BLaER1 (cell line): ENCODE measurements around the gene OSBPL2.

Experiments used
- H3K27ac ChIP-seq: shearing (Covaris generic); formaldehyde crosslinking; 2 replicates; pipeline ENCODE4 v1.8.1; 2022
- H3K27me3 ChIP-seq: shearing (Covaris generic); formaldehyde crosslinking; 2 replicates; pipeline ENCODE4 v1.8.1; 2022
- H3K36me3 ChIP-seq: shearing (Covaris generic); formaldehyde crosslinking; 2 replicates; pipeline ENCODE4 v1.8.1; 2022
- H3K4me1 ChIP-seq: shearing (Covaris generic); formaldehyde crosslinking; 2 replicates; pipeline ENCODE4 v1.8.1; 2022
- H3K4me2 ChIP-seq: shearing (Covaris generic); formaldehyde crosslinking; 2 replicates; pipeline ENCODE4 v1.8.1; 2022
- H3K4me3 ChIP-seq: shearing (Covaris generic); formaldehyde crosslinking; 2 replicates; pipeline ENCODE4 v1.8.1; 2022
- H3K9ac ChIP-seq: shearing (Covaris generic); formaldehyde crosslinking; 2 replicates; pipeline ENCODE4 v1.8.1; 2022
- H3K9me3 ChIP-seq: shearing (Covaris generic); formaldehyde crosslinking; 2 replicates; pipeline ENCODE4 v1.8.1; 2022
- H4K20me1 ChIP-seq: shearing (Covaris generic); formaldehyde crosslinking; 2 replicates; pipeline ENCODE4 v1.8.1; 2022
- Cebpa-rat ChIP-seq: shearing (Covaris generic); IDR thresholded peaks from 2 replicates; pipeline ENCODE4 v1.8.1; 2022

The OSBPL2 gene

DNA sequence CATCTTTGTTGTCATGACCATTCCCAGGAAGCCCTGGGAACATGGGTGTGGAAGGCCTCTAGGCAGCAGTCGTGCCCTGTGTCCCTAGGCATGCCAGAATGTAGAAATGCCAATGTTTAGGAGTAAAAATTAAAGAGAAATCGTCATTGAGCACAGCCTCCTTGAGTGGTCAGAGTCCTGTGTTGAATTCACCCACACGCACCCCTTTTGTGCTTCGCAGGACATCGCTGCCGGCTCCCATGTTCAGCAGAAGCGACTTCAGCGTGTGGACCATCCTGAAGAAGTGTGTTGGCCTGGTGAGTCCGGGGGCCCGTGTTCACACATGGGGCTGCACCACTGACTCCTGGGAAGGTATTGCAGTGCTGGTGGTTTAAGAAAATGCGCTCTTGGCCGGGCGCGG, 25.1 kb downstream of the OSBPL2 start:
- H3K4me3 ChIP-seq, result no peak overlapping the region
- H3K27me3 ChIP-seq, result no peaks in the 10 kb centered on the region
- no peak overlapping the region for H3K27ac ChIP-seq
- TF ChIP-seq Cebpa-rat, result no peak
- no peaks in the 10 kb centered on the region for H3K4me1 ChIP-seq
- H3K36me3 ChIP-seq, result peaks cover 95% of the 10 kb centered on the region
- H4K20me1 ChIP-seq, result peaks cover 41% of the 10 kb centered on the region
- H3K9ac ChIP-seq, result no peak overlapping the region
- H3K9me3 ChIP-seq, result peaks cover 21% of the 10 kb centered on the region
- H3K4me2 ChIP-seq, result no peak overlapping the region

GRCh38 chr20:62265365-62265764, 27.0 kb downstream of the OSBPL2 start:
- peaks cover 93% of the 10 kb centered on the region for H3K36me3 ChIP-seq
- H3K4me2 ChIP-seq, result no peak overlapping the region
- peaks cover 21% of the 10 kb centered on the region for H3K9me3 ChIP-seq
- H3K9ac ChIP-seq, result no peak overlapping the region
- H3K27me3 ChIP-seq, result no peaks in the 10 kb centered on the region
- H3K4me1 ChIP-seq, result no peaks in the 10 kb centered on the region
- H4K20me1 ChIP-seq, result peaks cover 34% of the 10 kb centered on the region
- TF ChIP-seq Cebpa-rat, result no peak
- no peak overlapping the region for H3K27ac ChIP-seq
- no peak overlapping the region for H3K4me3 ChIP-seq

GRCh38 chr20:62266340-62266739, 28.0 kb downstream of the OSBPL2 start:
- Histone ChIP-seq H3K4me1 (no peaks in the 10 kb centered on the region), H4K20me1 (peaks cover 24% of the 10 kb centered on the region), H3K36me3 (peaks cover 85% of the 10 kb centered on the region), H3K4me3 (no peak overlapping the region), H3K27me3 (no peaks in the 10 kb centered on the region), H3K9me3 (peaks cover 21% of the 10 kb centered on the region), H3K4me2 (no peak overlapping the region), H3K9ac (no peak overlapping the region), H3K27ac (no peak overlapping the region)
- TF ChIP-seq Cebpa-rat, result no peak

DNA sequence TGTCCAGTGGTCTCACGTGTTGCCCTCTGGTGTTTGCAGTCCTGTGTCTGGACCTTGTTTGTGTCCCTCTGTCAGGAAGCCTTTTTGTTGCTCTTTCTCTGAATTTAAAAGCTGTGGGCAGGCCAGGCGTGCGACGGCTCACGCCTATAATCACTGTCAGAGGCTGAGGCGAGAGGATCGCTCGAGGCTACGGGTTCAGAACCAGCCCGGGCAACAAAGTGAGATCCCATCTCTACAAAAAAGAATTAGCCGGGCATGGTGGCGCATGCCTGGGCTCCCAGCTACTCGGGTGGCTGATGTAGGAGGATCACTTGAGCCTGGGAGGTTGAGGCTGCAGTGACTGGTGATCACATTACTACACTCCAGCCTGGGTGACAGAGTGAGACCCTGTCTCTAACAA, 28.5 kb downstream of the OSBPL2 start:
- Histone ChIP-seq H3K4me1 (no peaks in the 10 kb centered on the region), H3K9ac (no peak overlapping the region), H4K20me1 (peaks cover 22% of the 10 kb centered on the region), H3K27me3 (no peaks in the 10 kb centered on the region), H3K4me3 (no peak overlapping the region), H3K9me3 (peaks cover 21% of the 10 kb centered on the region), H3K36me3 (peaks cover 85% of the 10 kb centered on the region), H3K4me2 (no peak overlapping the region), H3K27ac (no peak overlapping the region)
- TF ChIP-seq Cebpa-rat, result no peak

DNA sequence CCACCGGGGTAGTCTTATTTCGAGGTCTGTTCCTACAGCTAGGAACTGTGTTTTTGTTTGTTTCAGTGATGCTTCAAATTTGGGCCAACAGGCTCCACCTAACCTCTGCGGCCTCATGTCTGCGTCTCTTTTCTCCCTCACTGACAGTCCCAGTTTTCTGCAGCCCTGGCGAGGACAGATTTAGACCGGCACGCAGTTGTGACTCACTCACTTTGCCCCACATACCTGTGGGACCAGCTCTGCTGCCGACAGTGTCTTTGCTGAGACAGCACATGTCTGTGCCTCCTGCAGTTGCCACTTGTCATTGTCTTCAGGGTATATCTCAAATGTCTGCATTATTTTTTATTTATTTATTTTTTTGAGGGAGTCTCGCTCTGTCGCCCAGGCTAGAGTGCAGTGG, 29.2 kb downstream of the OSBPL2 start:
- Histone ChIP-seq H3K4me3 (no peak overlapping the region), H3K27me3 (no peaks in the 10 kb centered on the region), H3K4me1 (no peaks in the 10 kb centered on the region), H3K36me3 (peaks cover 85% of the 10 kb centered on the region), H3K27ac (no peak overlapping the region), H4K20me1 (peaks cover 22% of the 10 kb centered on the region), H3K4me2 (no peak overlapping the region), H3K9ac (no peak overlapping the region), H3K9me3 (peaks cover 21% of the 10 kb centered on the region)
- TF ChIP-seq Cebpa-rat, result no peak

DNA sequence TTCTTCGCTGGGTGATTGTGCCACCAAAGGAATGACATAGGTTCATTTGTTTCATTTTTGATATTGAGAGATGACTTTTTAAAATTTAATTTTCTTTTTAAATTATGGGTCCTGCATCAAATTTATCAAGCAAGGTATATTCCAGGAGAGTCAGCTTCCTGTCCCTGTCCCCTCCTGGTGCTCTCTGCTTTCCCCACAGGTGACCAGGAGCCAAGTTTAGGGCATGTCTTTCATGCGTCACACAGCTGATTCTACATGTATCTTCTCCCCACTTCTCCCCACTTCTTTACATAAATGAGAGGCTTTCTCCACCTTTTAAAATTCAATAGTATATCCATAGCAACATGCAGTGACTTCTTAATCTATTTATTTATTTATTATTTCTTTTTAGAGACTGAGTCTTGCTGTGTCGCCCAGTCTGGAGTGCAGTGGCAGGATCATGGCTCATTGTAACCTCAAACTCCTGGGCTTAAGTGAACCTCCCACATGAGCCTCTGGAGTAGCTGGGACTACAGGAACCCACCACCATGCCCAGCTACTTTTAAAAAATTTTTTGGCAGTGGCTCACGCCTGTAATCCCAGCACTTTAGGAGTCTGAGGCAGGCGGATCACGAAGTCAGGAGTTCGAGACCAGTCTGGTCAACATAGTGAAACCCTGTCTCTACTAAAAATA, 30.0 kb downstream of the OSBPL2 start:
- Histone ChIP-seq H3K36me3 (peaks cover 85% of the 10 kb centered on the region), H3K4me1 (no peaks in the 10 kb centered on the region), H3K27me3 (no peaks in the 10 kb centered on the region), H3K4me3 (no peak overlapping the region), H3K27ac (no peak overlapping the region), H3K9ac (no peak overlapping the region), H3K9me3 (peaks cover 21% of the 10 kb centered on the region), H4K20me1 (peaks cover 22% of the 10 kb centered on the region), H3K4me2 (no peak overlapping the region)
- TF ChIP-seq Cebpa-rat, result no peak

DNA sequence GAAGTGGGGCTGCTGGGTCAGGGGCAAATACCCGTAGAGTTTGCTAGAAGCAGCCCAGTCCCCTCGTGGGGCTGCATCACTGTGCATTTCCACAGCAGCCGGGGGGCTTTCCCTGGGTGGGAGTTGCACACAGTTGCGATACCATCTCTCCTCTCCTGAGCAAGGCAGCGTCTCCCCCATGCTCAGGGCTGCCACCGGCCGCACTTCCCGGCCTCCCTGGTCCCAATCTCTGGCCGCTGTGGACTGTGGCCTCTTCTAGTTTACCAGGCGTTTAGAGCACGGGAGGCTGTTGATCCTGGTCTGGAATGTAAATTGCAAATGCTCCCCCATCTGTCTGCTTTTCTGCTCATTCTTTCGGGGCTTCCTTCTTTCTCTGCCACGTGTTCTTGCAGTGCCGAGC, 31.1 kb downstream of the OSBPL2 start:
- Histone ChIP-seq H3K27ac (no peak overlapping the region), H3K9ac (no peak overlapping the region), H4K20me1 (peaks cover 31% of the 10 kb centered on the region), H3K4me3 (no peak overlapping the region), H3K36me3 (peaks cover 84% of the 10 kb centered on the region), H3K9me3 (peaks cover 21% of the 10 kb centered on the region), H3K4me2 (no peak overlapping the region), H3K4me1 (peaks cover 8% of the 10 kb centered on the region), H3K27me3 (no peaks in the 10 kb centered on the region)
- no peak for TF ChIP-seq Cebpa-rat

- Histone ChIP-seq H3K9ac (no peak overlapping the region), H3K4me1 (peaks cover 13% of the 10 kb centered on the region), H4K20me1 (peaks cover 36% of the 10 kb centered on the region), H3K27me3 (no peaks in the 10 kb centered on the region), H3K4me2 (no peak overlapping the region), H3K36me3 (peaks cover 79% of the 10 kb centered on the region), H3K4me3 (no peak overlapping the region), H3K27ac (no peak overlapping the region), H3K9me3 (peaks cover 17% of the 10 kb centered on the region)
- TF ChIP-seq Cebpa-rat, result no peak
Observed at GRCh38 chr20:62269871-62270270, 31.6 kb downstream of the OSBPL2 start.

- no peak overlapping the region for H3K27ac ChIP-seq
- no peak overlapping the region for H3K9ac ChIP-seq
- no peak overlapping the region for H3K4me2 ChIP-seq
- no peaks in the 10 kb centered on the region for H3K27me3 ChIP-seq
- H3K4me1 ChIP-seq, result peaks cover 36% of the 10 kb centered on the region
- H3K9me3 ChIP-seq, result no peaks in the 10 kb centered on the region
- H3K4me3 ChIP-seq, result no peak overlapping the region
- H3K36me3 ChIP-seq, result peaks cover 65% of the 10 kb centered on the region
- no peak for TF ChIP-seq Cebpa-rat
- peaks cover 59% of the 10 kb centered on the region for H4K20me1 ChIP-seq
Observed at GRCh38 chr20:62272200-62272599, 33.9 kb downstream of the OSBPL2 start.

GRCh38 chr20:62273416-62273815, 35.1 kb downstream of the OSBPL2 start:
- Histone ChIP-seq H3K27ac (no peak overlapping the region), H3K4me1 (peaks cover 42% of the 10 kb centered on the region), H3K4me2 (peak overlapping the region; percentile 61; the same call in 1 of the 2 replicates), H3K9ac (no peak overlapping the region), H3K4me3 (no peak overlapping the region), H3K27me3 (no peaks in the 10 kb centered on the region), H4K20me1 (peaks cover 62% of the 10 kb centered on the region), H3K36me3 (peaks cover 64% of the 10 kb centered on the region), H3K9me3 (no peaks in the 10 kb centered on the region)
- TF ChIP-seq Cebpa-rat, result no peak
